Activated CD4-positive, alpha-beta T cell treated with anti-CD3 and anti-CD28 coated beads for 48 hours (primary cell): ENCODE results near the gene C19orf12.

ENCODE experiments used
- DNase-seq: peaks from one replicate; pipeline ENCODE4 v3.0.0-alpha.2; 2020

The C19orf12 gene

GRCh38 chr19:29662278-29662603, 52.8 kb downstream of the C19orf12 start:
- no peak for DNase-seq

GRCh38 chr19:29660835-29661234, 54.2 kb downstream of the C19orf12 start:
- peak; percentile 75 for DNase-seq

GRCh38 chr19:29658221-29658991, 56.7 kb downstream of the C19orf12 start:
- DNase-seq = no peak

GRCh38 chr19:29655648-29656335, 59.3 kb downstream of the C19orf12 start:
- DNase-seq = no peak

GRCh38 chr19:29653398-29653797, 61.7 kb downstream of the C19orf12 start:
- DNase-seq = no peak

- no peak for DNase-seq
Observed at GRCh38 chr19:29651622-29652394, 63.3 kb downstream of the C19orf12 start.

- no peak for DNase-seq
Observed at GRCh38 chr19:29650772-29651387, 64.2 kb downstream of the C19orf12 start.
